Measurements from ENCODE around the gene F2RL3.
A peak's percentile ranks its signal among the peaks of the same experiment; 100 is the strongest.

DNA sequence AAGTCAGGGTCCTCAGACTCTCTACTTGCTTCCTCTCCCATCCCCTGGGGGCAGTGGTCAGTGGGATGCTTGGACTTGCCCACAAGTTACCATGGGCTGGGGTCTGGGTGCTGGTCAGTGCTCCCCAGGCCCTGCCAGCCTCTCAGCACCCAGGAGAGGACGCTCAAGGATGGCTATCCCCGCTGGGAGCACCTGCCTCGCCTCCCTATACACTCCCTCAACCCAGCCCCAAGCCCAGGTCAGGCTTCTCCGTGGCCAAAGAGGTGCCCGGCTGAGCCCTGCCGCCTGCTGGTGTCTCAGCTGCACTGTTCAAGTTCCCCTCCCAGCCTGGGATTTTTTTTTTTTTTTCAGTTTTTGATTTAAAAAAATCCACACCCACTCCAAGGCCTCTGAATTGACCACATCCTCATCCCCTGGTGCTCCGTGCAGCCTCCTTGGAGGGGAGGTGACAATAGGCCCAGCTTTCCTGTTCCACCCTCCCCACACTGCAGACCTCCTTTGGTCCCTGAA is 10.8 kb downstream of the F2RL3 start:
- TF ChIP-seq CTCF (IDR thresholded peaks at IDR 0.05) (peak; percentile 24 to 63 (median 43)), POLR2A (IDR thresholded peaks at IDR 0.05) (no peak)
